Chondrocyte (in vitro differentiated cells): ENCODE results near the gene NRP1. TPM values are rescaled to one million over a fixed set of nuclear protein-coding genes. Genes with fewer than 3 reads are reported as not detected.

Source experiments
- DNase-seq: peaks from one replicate; pipeline ENCODE4 v3.0.0; 2021; ENCODE audit warnings: mixed read lengths, low spot score
- H3K27ac Mint-ChIP-seq: one replicate; pipeline ENCODE4 v1.8.0; 2021; ENCODE audit warnings: mild to moderate bottlenecking, moderate library complexity, mixed read lengths; ENCODE audit not compliant: unreplicated experiment
- H3K27me3 Mint-ChIP-seq: 2 replicates; pipeline ENCODE4 v1.8.0; 2021; ENCODE audit warnings: low read depth, mixed read lengths
- H3K36me3 Mint-ChIP-seq: 2 replicates; pipeline ENCODE4 v1.8.0; 2021; ENCODE audit warnings: low read depth, mixed read lengths
- H3K4me1 Mint-ChIP-seq: 2 replicates; pipeline ENCODE4 v1.8.0; 2021; ENCODE audit warnings: low read depth, mild to moderate bottlenecking, mixed read lengths
- H3K4me3 Mint-ChIP-seq: one replicate; pipeline ENCODE4 v1.8.0; 2021; ENCODE audit warnings: mild to moderate bottlenecking, moderate library complexity, mixed read lengths; ENCODE audit not compliant: unreplicated experiment
- H3K9me3 Mint-ChIP-seq: 2 replicates; pipeline ENCODE4 v1.8.0; 2021; ENCODE audit warnings: low read depth, mixed read lengths
- total RNA-seq: library from RNA; stranded (reverse); gene quantifications from 3 replicates; pipeline ENCODE4 v1.2.1, GENCODE V29; 2021
- TF ChIP-seq, protein P1 (sequence below): fragments of 200-600 bp; sonication (generic); IDR thresholded peaks from 2 replicates; pipeline ENCODE4 v1.5.0; 2021; ENCODE audit warnings: antibody characterized with exemption, mild to moderate bottlenecking, moderate library complexity

The NRP1 gene
- total RNA-seq, 1 donor from 2014 or later = 122 TPM

DNA sequence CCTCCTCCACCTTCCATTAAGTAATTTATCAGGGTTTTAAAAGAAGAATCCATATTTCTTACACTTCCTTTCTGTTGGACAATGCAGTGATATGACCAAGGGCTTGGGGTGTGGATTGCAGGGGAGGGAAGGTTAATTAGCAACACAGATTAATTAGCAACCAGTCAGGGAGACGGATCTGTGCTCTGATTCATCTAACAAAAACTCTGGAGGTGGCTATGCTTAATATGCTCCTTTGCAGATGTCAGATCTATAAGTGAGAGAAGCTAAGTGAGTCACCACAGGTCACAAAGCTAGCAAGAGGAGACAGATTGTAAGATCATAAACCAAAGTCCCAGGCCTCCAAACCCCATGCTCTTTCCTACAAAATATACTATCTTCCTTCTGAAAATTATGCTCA, 197.7 kb downstream of the NRP1 start:
- TF ChIP-seq, protein P1, sequence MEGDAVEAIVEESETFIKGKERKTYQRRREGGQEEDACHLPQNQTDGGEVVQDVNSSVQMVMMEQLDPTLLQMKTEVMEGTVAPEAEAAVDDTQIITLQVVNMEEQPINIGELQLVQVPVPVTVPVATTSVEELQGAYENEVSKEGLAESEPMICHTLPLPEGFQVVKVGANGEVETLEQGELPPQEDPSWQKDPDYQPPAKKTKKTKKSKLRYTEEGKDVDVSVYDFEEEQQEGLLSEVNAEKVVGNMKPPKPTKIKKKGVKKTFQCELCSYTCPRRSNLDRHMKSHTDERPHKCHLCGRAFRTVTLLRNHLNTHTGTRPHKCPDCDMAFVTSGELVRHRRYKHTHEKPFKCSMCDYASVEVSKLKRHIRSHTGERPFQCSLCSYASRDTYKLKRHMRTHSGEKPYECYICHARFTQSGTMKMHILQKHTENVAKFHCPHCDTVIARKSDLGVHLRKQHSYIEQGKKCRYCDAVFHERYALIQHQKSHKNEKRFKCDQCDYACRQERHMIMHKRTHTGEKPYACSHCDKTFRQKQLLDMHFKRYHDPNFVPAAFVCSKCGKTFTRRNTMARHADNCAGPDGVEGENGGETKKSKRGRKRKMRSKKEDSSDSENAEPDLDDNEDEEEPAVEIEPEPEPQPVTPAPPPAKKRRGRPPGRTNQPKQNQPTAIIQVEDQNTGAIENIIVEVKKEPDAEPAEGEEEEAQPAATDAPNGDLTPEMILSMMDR = no peak
- no peaks in the 10 kb centered on the region for H3K27me3 Mint-ChIP-seq
- no peak overlapping the region for H3K4me3 Mint-ChIP-seq
- no peak for DNase-seq
- H3K4me1 Mint-ChIP-seq = peaks cover 26% of the 10 kb centered on the region
- no peaks in the 10 kb centered on the region for H3K9me3 Mint-ChIP-seq
- no peaks in the 10 kb centered on the region for H3K36me3 Mint-ChIP-seq
- no peak overlapping the region for H3K27ac Mint-ChIP-seq

DNA sequence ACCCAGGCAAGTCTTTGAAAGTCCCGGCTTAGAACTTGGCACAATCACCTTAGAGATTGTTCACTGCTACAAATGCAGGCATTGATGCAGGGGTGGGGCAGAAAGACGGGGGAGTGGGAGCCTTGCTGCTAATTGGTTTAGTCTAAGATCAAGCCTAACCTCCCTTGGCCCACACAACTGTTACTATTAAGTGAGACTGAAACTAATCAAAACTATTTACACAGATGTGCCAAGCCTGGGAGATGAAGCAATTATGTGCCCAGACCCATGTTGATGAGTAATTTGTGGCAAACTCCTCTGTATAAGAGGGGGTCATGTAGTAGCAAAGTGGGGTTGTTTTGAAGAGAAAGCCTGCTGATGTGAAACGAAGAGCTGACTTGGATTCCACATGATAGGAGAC, 198.2 kb downstream of the NRP1 start:
- no peak for DNase-seq
- TF ChIP-seq, protein P1 = no peak
- no peaks in the 10 kb centered on the region for H3K27me3 Mint-ChIP-seq
- no peaks in the 10 kb centered on the region for H3K36me3 Mint-ChIP-seq
- H3K27ac Mint-ChIP-seq = no peak overlapping the region
- no peak overlapping the region for H3K4me3 Mint-ChIP-seq
- H3K4me1 Mint-ChIP-seq = peaks cover 26% of the 10 kb centered on the region
- H3K9me3 Mint-ChIP-seq = no peaks in the 10 kb centered on the region

DNA sequence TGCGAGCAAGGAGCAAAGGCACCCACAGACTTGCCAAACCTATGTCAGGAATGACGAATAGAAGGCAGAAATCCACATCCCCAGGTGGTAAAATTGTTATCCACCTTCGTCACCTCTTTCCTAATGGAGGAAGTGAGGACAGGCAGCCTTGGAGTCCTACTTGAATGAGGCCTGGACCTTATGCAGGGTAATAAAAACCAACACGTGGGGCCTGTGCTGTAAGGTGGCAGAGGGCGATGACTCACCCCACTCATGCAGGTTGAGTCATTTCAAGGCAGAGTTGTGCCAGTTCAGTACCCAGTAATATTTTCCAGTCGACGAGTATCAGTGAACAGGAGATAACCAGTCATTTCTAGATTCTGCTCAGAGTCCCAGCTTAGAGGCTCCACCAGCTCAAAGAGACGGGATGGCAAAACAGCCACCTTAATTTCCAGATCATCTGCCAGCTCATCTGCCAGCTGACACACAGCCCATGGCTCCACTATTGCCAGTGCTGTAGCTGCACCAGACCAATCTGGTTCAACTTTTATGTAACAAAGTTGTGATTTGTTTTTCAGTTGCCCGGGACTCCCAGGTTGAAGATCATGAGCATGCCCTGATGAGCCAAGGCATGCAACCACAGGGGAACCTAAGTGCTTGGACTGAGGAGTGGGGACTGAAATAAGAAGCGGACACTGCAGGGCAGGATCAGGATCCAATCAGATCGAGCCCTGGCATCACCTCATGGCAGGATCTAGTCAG, 200.3 kb downstream of the NRP1 start:
- H3K4me3 Mint-ChIP-seq = no peak overlapping the region
- no peaks in the 10 kb centered on the region for H3K36me3 Mint-ChIP-seq
- no peaks in the 10 kb centered on the region for H3K9me3 Mint-ChIP-seq
- H3K27ac Mint-ChIP-seq = peak overlapping the region; percentile 63
- peaks cover 38% of the 10 kb centered on the region for H3K4me1 Mint-ChIP-seq
- DNase-seq = no peak
- no peaks in the 10 kb centered on the region for H3K27me3 Mint-ChIP-seq
- TF ChIP-seq, protein P1 = no peak

DNA sequence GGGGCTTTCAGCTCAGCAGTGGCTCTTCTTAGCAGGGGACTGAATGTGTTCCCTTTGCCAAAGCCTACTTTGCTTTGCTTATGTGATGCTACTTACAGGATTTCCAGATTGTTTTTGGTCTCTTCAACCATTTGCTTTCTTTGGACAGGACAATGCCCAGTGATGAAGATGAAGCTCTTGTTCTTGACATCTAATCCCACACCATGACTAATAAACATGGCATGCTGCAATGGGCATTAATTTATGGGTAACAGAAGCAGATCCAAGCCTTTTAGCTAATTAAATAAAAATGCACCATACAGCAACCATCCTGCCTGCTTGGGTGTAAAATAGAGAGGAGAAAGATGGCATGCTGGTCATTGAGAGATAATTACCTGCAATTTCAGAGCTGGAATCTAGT, 200.9 kb downstream of the NRP1 start:
- Mint-ChIP-seq H3K27me3 (no peaks in the 10 kb centered on the region), H3K4me3 (no peak overlapping the region), H3K27ac (peak overlapping the region; percentile 63), H3K36me3 (no peaks in the 10 kb centered on the region), H3K9me3 (no peaks in the 10 kb centered on the region), H3K4me1 (peaks cover 45% of the 10 kb centered on the region)
- no peak for DNase-seq
- TF ChIP-seq, protein P1 = no peak

DNA sequence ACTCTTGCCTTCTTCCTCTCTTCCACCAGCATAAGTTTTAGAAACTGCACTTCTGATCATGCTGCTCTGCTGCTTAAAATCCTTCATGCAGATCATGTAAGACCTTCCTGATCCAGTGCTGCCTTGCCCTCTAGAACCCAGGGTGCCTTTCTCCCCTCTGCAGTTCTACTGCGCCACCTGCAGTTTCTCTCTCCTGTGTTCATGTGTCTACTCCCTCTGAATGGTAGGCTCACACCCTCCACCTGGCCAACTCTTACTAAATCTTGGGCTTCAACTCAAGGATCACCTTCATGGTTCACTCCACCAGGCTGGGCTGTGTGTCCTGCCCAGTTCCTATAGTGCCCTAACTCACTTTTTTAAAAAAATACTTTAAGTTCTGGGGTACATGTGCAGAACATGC, 201.8 kb downstream of the NRP1 start:
- Mint-ChIP-seq H3K9me3 (no peaks in the 10 kb centered on the region), H3K27ac (no peak overlapping the region), H3K27me3 (no peaks in the 10 kb centered on the region)

More for the DNA sequence above, 201.8 kb downstream of the NRP1 start:
- TF ChIP-seq, protein P1 = no peak
- H3K4me3 Mint-ChIP-seq = no peak overlapping the region
- no peaks in the 10 kb centered on the region for H3K36me3 Mint-ChIP-seq
- DNase-seq = no peak
- peaks cover 47% of the 10 kb centered on the region for H3K4me1 Mint-ChIP-seq
